K562 (cell line): Measurements from ENCODE around the gene RAMP2. TPM values are rescaled to one million over a fixed set of nuclear protein-coding genes. Genes with fewer than 3 reads are reported as not detected.

Experiments
- C11orf30 ChIP-seq: fragments of 450-650 bp; IDR thresholded peaks from 2 replicates; pipeline ENCODE4 v1.6.1; 2016; ENCODE audit warnings: low read depth, mild to moderate bottlenecking
- CBFA2T3 ChIP-seq: fragments of 450-650 bp; IDR thresholded peaks from 2 replicates; pipeline ENCODE4 v1.6.1; 2017
- E4F1 ChIP-seq: fragments of 250-450 bp; sonication (Bioruptor Pico); IDR thresholded peaks from 2 replicates; pipeline ENCODE4 v1.5.0; 2021; ENCODE audit warnings: mild to moderate bottlenecking, borderline replicate concordance
- GMEB1 ChIP-seq: fragments of 250-450 bp; sonication (Bioruptor Pico); IDR thresholded peaks from 2 replicates; pipeline ENCODE4 v1.4.0; 2020; ENCODE audit warnings: mild to moderate bottlenecking
- HDGF ChIP-seq: fragments of 450-650 bp; IDR thresholded peaks from 2 replicates; pipeline ENCODE4 v1.6.1; 2016
- HMGXB4 ChIP-seq: sonication (generic); formaldehyde crosslinking; IDR thresholded peaks from 2 replicates; pipeline ENCODE4 v1.8.1; 2023; ENCODE audit warnings: mild to moderate bottlenecking, missing genetic modification reagents
- POLR2AphosphoS5 ChIP-seq: IDR thresholded peaks from 2 replicates; pipeline ENCODE4 v1.6.1; 2011; ENCODE audit warnings: mild to moderate bottlenecking, low read depth, low read length, moderate library complexity; ENCODE audit not compliant: control insufficient read depth, insufficient read depth
- RB1 ChIP-seq: fragments of 450-650 bp; IDR thresholded peaks from 2 replicates; pipeline ENCODE4 v1.6.1; 2017; ENCODE audit warnings: low read depth, mild to moderate bottlenecking
- SMARCE1 ChIP-seq: fragments of 450-650 bp; IDR thresholded peaks from 2 replicates; pipeline ENCODE4 v1.7.1; 2016; ENCODE audit warnings: mild to moderate bottlenecking
- SREBF1 ChIP-seq: fragments of 150-350 bp; IDR thresholded peaks from 2 replicates; pipeline ENCODE4 v1.6.1; 2014; ENCODE audit warnings: antibody characterized with exemption, low read depth, low read length, borderline replicate concordance
- ZFP1 ChIP-seq: fragments of 450-650 bp; formaldehyde crosslinking; IDR thresholded peaks from 2 replicates; pipeline ENCODE4 v1.4.0; 2020; ENCODE audit warnings: mild to moderate bottlenecking, mixed read lengths
- ZKSCAN8 ChIP-seq: fragments of 200-800 bp; sonication (Bioruptor generic); IDR thresholded peaks from 2 replicates; pipeline ENCODE4 v1.6.1; 2016; ENCODE audit warnings: missing genetic modification characterization, missing compliant biosample characterization
- ZNF175 ChIP-seq: fragments of 200-800 bp; sonication (Bioruptor generic); IDR thresholded peaks from 2 replicates; pipeline ENCODE4 v1.6.1; 2016; ENCODE audit warnings: low read depth, mild to moderate bottlenecking, missing genetic modification characterization, missing compliant biosample characterization
- ZNF217 ChIP-seq: sonication (generic); formaldehyde crosslinking; IDR thresholded peaks from 2 replicates; pipeline ENCODE4 v1.8.0; 2022; ENCODE audit warnings: mild to moderate bottlenecking, missing genetic modification reagents
- polyA plus RNA-seq, 8 experiments: library from polyadenylated mRNA; depleted of rRNA in 4 of 8; stranded (reverse) in 5 of 8; unstranded in 3 of 8; fragments of >200 nt; fragmentation: Nextera tagmentation in 2 of 8; fragmentation: Illumina TruSeq in 1 of 8; extraction: Ambion mirVana in 2 of 8; extraction: Trizol in 1 of 8; gene quantifications; 2 replicates each; pipeline versions ENCODE4 v1.2.1 to v1.2.3, GENCODE V29; 2011 to 2014; ENCODE audit warnings: inconsistent platforms in 1 of 8, missing spikeins in 1 of 8
- total RNA-seq, 7 experiments: library from RNA; depleted of rRNA in 6 of 7; stranded (reverse); fragments of >200 nt in 6 of 7; fragmentation: Illumina TruSeq in 2 of 7; extraction: Trizol in 2 of 7; gene quantifications; 2 replicates each; pipeline versions ENCODE4 v1.2.1 to v1.2.3, GENCODE V29; 2011 to 2021; ENCODE audit warnings: low replicate concordance in 1 of 7
- TF ChIP-seq, protein P1 (sequence below): fragments of 450-650 bp; IDR thresholded peaks from 2 replicates; pipeline ENCODE4 v1.6.1; 2016; ENCODE audit warnings: mild to moderate bottlenecking
- TF ChIP-seq, protein P2 (sequence below): sonication (generic); formaldehyde crosslinking; IDR thresholded peaks from 2 replicates; pipeline ENCODE4 v1.8.0; 2022; ENCODE audit warnings: missing genetic modification reagents, mild to moderate bottlenecking, moderate library complexity, borderline replicate concordance
- TF ChIP-seq, protein P3 (sequence below): fragments of 200-800 bp; sonication (Bioruptor generic); IDR thresholded peaks from 2 replicates; pipeline ENCODE4 v1.6.1; 2017; ENCODE audit warnings: missing genetic modification characterization, missing compliant biosample characterization

RAMP2 gene
- total and polyA plus RNA-seq, 9 of the 15 experiments (the other 6 are each of a cell fraction or from before 2014, with no cell fraction given), result not detected

- TF ChIP-seq, protein P1, sequence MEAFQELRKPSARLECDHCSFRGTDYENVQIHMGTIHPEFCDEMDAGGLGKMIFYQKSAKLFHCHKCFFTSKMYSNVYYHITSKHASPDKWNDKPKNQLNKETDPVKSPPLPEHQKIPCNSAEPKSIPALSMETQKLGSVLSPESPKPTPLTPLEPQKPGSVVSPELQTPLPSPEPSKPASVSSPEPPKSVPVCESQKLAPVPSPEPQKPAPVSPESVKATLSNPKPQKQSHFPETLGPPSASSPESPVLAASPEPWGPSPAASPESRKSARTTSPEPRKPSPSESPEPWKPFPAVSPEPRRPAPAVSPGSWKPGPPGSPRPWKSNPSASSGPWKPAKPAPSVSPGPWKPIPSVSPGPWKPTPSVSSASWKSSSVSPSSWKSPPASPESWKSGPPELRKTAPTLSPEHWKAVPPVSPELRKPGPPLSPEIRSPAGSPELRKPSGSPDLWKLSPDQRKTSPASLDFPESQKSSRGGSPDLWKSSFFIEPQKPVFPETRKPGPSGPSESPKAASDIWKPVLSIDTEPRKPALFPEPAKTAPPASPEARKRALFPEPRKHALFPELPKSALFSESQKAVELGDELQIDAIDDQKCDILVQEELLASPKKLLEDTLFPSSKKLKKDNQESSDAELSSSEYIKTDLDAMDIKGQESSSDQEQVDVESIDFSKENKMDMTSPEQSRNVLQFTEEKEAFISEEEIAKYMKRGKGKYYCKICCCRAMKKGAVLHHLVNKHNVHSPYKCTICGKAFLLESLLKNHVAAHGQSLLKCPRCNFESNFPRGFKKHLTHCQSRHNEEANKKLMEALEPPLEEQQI, result no peak
- TF ChIP-seq, protein P2, sequence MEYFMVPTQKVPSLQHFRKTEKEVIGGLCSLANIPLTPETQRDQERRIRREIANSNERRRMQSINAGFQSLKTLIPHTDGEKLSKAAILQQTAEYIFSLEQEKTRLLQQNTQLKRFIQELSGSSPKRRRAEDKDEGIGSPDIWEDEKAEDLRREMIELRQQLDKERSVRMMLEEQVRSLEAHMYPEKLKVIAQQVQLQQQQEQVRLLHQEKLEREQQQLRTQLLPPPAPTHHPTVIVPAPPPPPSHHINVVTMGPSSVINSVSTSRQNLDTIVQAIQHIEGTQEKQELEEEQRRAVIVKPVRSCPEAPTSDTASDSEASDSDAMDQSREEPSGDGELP, result no peak
- TF ChIP-seq ZNF217 (CRISPR knock-in tag), result no peak
- TF ChIP-seq HDGF, result no peak
- TF ChIP-seq SMARCE1, result peak; percentile 27; the same call in 1 of the 2 replicates
- no peak for TF ChIP-seq SREBF1
- TF ChIP-seq POLR2AphosphoS5, result peak; percentile 72
- TF ChIP-seq C11orf30, result no peak
- no peak for TF ChIP-seq RB1
- TF ChIP-seq CBFA2T3, result peak; percentile 85
- TF ChIP-seq ZKSCAN8, result no peak
- TF ChIP-seq, protein P3, sequence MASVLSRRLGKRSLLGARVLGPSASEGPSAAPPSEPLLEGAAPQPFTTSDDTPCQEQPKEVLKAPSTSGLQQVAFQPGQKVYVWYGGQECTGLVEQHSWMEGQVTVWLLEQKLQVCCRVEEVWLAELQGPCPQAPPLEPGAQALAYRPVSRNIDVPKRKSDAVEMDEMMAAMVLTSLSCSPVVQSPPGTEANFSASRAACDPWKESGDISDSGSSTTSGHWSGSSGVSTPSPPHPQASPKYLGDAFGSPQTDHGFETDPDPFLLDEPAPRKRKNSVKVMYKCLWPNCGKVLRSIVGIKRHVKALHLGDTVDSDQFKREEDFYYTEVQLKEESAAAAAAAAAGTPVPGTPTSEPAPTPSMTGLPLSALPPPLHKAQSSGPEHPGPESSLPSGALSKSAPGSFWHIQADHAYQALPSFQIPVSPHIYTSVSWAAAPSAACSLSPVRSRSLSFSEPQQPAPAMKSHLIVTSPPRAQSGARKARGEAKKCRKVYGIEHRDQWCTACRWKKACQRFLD (CRISPR knock-in tag), result no peak
- peak; percentile 84 for TF ChIP-seq ZNF175 (CRISPR knock-in tag)
- no peak for TF ChIP-seq GMEB1 (CRISPR knock-in tag)
- no peak for TF ChIP-seq E4F1 (CRISPR knock-in tag)
- TF ChIP-seq ZFP1, result no peak
- TF ChIP-seq HMGXB4, result no peak
Observed at GRCh38 chr17:42775534-42776098, 14.6 kb downstream of the RAMP2 start (continued).
